GM06990 (cell line): ENCODE data around the gene RAB12.
"Not testable (repeated sequence)": the region's sequence is repeated elsewhere in the genome, so short reads cannot be mapped to it uniquely, and the experiment has no call there.

Source experiments
- DNase-seq: peaks from one replicate; pipeline ENCODE4 v3.0.0-alpha.2; 2011; ENCODE audit not compliant: insufficient read length; ENCODE audit errors: extremely low read depth
- H3K27me3 ChIP-seq: replicated peaks from 2 replicates; pipeline ENCODE4 v1.6.0; 2011; ENCODE audit warnings: low read length; ENCODE audit not compliant: control insufficient read depth, insufficient read depth
- H3K36me3 ChIP-seq: 2 replicates; pipeline ENCODE4 v1.5.1; 2011; ENCODE audit warnings: low read length; ENCODE audit not compliant: control insufficient read depth, insufficient read depth
- H3K4me3 ChIP-seq: replicated peaks from 2 replicates; pipeline ENCODE4 v1.5.1; 2011; ENCODE audit warnings: low read depth, mild to moderate bottlenecking, control low read depth, low read length
- TF ChIP-seq, protein P1 (sequence below): IDR thresholded peaks from 2 replicates; pipeline ENCODE4 v1.5.1; 2011; ENCODE audit warnings: low read length, control low read depth, mild to moderate bottlenecking, inconsistent platforms; ENCODE audit not compliant: insufficient read depth, poor library complexity, severe bottlenecking

The RAB12 gene

GRCh38 chr18:8616028-8616401 lies 6.8 kb downstream of the RAB12 start:
- TF ChIP-seq, protein P1, sequence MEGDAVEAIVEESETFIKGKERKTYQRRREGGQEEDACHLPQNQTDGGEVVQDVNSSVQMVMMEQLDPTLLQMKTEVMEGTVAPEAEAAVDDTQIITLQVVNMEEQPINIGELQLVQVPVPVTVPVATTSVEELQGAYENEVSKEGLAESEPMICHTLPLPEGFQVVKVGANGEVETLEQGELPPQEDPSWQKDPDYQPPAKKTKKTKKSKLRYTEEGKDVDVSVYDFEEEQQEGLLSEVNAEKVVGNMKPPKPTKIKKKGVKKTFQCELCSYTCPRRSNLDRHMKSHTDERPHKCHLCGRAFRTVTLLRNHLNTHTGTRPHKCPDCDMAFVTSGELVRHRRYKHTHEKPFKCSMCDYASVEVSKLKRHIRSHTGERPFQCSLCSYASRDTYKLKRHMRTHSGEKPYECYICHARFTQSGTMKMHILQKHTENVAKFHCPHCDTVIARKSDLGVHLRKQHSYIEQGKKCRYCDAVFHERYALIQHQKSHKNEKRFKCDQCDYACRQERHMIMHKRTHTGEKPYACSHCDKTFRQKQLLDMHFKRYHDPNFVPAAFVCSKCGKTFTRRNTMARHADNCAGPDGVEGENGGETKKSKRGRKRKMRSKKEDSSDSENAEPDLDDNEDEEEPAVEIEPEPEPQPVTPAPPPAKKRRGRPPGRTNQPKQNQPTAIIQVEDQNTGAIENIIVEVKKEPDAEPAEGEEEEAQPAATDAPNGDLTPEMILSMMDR = no peak
- H3K4me3 ChIP-seq = no peak overlapping the region
- H3K36me3 ChIP-seq = no peaks in the 10 kb centered on the region; the same call in none of the 2 replicates
- no peaks in the 10 kb centered on the region for H3K27me3 ChIP-seq
- no peak for DNase-seq

GRCh38 chr18:8617907-8618306 lies 8.7 kb downstream of the RAB12 start:
- TF ChIP-seq, protein P1 = no peak
- no peak overlapping the region for H3K4me3 ChIP-seq
- H3K27me3 ChIP-seq = no peaks in the 10 kb centered on the region
- no peak for DNase-seq
- no peaks in the 10 kb centered on the region; the same call in none of the 2 replicates for H3K36me3 ChIP-seq

DNA sequence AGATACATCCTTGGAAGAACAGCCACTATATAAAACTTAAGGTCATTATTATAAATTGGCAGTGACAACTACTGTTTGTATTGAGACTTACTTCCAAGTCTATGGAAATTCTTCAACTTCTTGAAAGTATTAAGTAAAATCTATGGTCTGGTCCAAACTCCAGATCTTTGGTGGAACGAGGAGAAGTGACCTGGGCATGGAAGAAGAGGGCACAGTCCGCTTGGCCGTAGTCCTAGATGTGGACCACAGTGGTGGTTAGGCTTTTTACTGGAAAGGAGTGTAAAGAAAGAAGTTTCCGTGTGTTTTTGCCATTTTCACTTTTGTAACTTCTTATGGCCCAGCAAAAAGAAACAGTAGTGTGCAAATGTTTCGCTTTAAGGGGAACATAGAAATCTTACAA lies 9.8 kb downstream of the RAB12 start:
- Histone ChIP-seq H3K4me3 (no peak overlapping the region), H3K27me3 (no peaks in the 10 kb centered on the region), H3K36me3 (no peaks in the 10 kb centered on the region; the same call in none of the 2 replicates)
- TF ChIP-seq, protein P1 = no peak
- no peak for DNase-seq

- no peak for DNase-seq
- no peaks in the 10 kb centered on the region; the same call in none of the 2 replicates for H3K36me3 ChIP-seq
- TF ChIP-seq, protein P1 = no peak
- H3K4me3 ChIP-seq = no peak overlapping the region
- no peaks in the 10 kb centered on the region for H3K27me3 ChIP-seq
Measured at GRCh38 chr18:8619835-8620577, 10.8 kb downstream of the RAB12 start.

DNA sequence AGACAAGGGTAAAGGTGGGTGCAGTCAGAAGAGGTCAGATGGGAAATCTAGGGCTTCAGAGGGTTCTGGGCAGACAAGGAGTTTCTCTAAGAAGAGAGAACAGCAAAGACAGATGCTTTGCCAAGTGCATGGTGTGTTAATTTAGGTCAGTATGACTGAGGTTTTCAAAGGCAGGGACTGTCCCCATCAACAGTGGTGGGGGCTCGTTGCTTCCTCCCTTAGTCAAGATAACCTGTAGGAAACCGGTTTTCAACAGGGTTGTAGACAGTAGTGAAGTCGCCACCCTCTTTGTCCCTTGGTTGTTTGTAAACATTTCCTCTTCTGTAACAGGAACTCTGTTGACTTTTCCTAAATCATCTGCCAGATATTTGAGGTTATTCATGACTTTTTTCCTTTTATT lies 11.6 kb downstream of the RAB12 start:
- Histone ChIP-seq H3K4me3 (no peak overlapping the region), H3K36me3 (peaks cover 3% of the 10 kb centered on the region), H3K27me3 (no peaks in the 10 kb centered on the region)
- TF ChIP-seq, protein P1 = no peak
- no peak for DNase-seq

- H3K4me3 ChIP-seq, H3K27me3 ChIP-seq, DNase-seq, H3K36me3 ChIP-seq: not testable (repeated sequence)
Measured at GRCh38 chr18:8622625-8623024, 13.4 kb downstream of the RAB12 start.
